HL-60 (cell line): ENCODE results near the gene NFIL3.
"Not testable (repeated sequence)": the region's sequence is repeated elsewhere in the genome, so short reads cannot be mapped to it uniquely, and the experiment has no call there.

ENCODE experiments used
- DNase-seq, 2 experiments: peaks; one replicate each; pipeline ENCODE4 v3.0.0-alpha.2; 2010 to 2020; ENCODE audit warnings: low read depth in 1 of 2, low spot score in 1 of 2
- H3K27ac ChIP-seq: fragments of 250-450 bp; sonication (Bioruptor Pico); replicated peaks from 2 replicates; pipeline ENCODE4 v1.5.1; 2020; ENCODE audit warnings: mild to moderate bottlenecking, moderate library complexity
- H3K27me3 ChIP-seq: fragments of 250-450 bp; sonication (Bioruptor Pico); 2 replicates; pipeline ENCODE4 v1.5.1; 2021; ENCODE audit warnings: mild to moderate bottlenecking, moderate library complexity; ENCODE audit not compliant: insufficient read depth, poor library complexity, severe bottlenecking
- H3K4me3 ChIP-seq: replicated peaks from 2 replicates; pipeline ENCODE4 v1.5.1; 2011; ENCODE audit warnings: mild to moderate bottlenecking, control low read depth, low read length; ENCODE audit not compliant: insufficient read depth
- CTCF ChIP-seq: IDR thresholded peaks from one replicate; pipeline ENCODE4 v1.5.1; 2011; ENCODE audit warnings: low read length, control low read depth, inconsistent platforms; ENCODE audit not compliant: insufficient read depth
- GABPA ChIP-seq: IDR thresholded peaks from 2 replicates; pipeline ENCODE4 v1.6.1; 2012; ENCODE audit warnings: low read depth
- POLR2AphosphoS5 ChIP-seq: IDR thresholded peaks from 2 replicates; pipeline ENCODE4 v1.6.1; 2012; ENCODE audit warnings: low read depth
- REST ChIP-seq: IDR thresholded peaks from 2 replicates; pipeline ENCODE4 v1.6.1; 2012; ENCODE audit warnings: low read depth; ENCODE audit not compliant: insufficient replicate concordance
- SPI1 ChIP-seq: IDR thresholded peaks from 2 replicates; pipeline ENCODE4 v1.6.1; 2012; ENCODE audit warnings: low read depth, mild to moderate bottlenecking, borderline replicate concordance

Gene NFIL3

GRCh38 chr9:91378695-91379127 lies 44.9 kb downstream of the NFIL3 start:
- TF ChIP-seq POLR2AphosphoS5 (no peak), REST (no peak), CTCF (no peak), SPI1 (no peak), GABPA (no peak)
- Histone ChIP-seq H3K27ac (no peak overlapping the region), H3K27me3 (no peaks in the 10 kb centered on the region), H3K4me3 (no peak overlapping the region)
- DNase-seq: no peak

- H3K4me3 ChIP-seq, H3K27me3 ChIP-seq, H3K27ac ChIP-seq, DNase-seq: not testable (repeated sequence)
These were observed 45.6 kb downstream of the NFIL3 start for GRCh38 chr9:91378054-91378453.

- no peak for TF ChIP-seq GABPA
- TF ChIP-seq REST: no peak
- TF ChIP-seq POLR2AphosphoS5: no peak
- no peak for TF ChIP-seq SPI1
- no peak for TF ChIP-seq CTCF
- DNase-seq: no peak
- no peaks in the 10 kb centered on the region for H3K27me3 ChIP-seq
These were observed 47.4 kb downstream of the NFIL3 start for GRCh38 chr9:91376239-91376638.

GRCh38 chr9:91374939-91375338 lies 48.7 kb downstream of the NFIL3 start:
- TF ChIP-seq CTCF: no peak
- no peak for TF ChIP-seq REST
- Histone ChIP-seq H3K27me3 (no peaks in the 10 kb centered on the region), H3K27ac (no peak overlapping the region), H3K4me3 (no peak overlapping the region)
- no peak for DNase-seq

More at GRCh38 chr9:91376239-91376638, 47.4 kb downstream of the NFIL3 start:
- H3K27ac ChIP-seq: no peak overlapping the region
- no peak overlapping the region for H3K4me3 ChIP-seq
